GM19193 (cell line): Measurements from ENCODE around the gene SLC7A10.

ENCODE experiments used
- POLR2A ChIP-seq: IDR thresholded peaks from 4 replicates; pipeline ENCODE4 v1.6.1; 2011; ENCODE audit not compliant: insufficient read depth, insufficient read length; ENCODE audit errors: extremely low read depth

The SLC7A10 gene

DNA sequence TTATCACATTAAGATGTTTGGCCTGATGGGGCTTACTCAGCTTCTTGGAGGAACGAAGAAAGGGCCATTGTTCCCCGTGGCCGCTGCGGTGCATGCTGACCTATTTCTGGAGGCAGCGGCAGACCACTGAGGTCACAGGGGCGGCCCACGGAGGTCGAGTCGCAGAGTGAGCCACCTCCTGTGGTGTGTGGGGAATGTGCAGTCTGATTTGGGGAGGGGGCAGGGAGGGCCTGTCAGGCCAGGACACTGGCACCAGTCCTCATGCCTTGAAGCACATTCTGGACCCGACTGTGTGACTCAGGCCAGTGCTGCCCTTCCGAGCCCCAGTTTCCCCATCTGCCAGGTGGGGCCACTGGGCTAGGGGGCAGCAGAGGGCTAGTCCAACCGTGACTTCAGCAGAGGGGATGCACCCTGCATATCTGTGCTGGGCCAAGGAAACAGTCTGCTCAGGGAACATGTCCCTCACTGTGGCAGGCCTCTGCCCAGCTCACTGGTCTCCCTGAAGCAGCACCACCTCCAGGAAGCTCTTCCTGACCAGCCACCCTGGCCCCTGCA is 6.3 kb downstream of the SLC7A10 start:
- no peak for TF ChIP-seq POLR2A

DNA sequence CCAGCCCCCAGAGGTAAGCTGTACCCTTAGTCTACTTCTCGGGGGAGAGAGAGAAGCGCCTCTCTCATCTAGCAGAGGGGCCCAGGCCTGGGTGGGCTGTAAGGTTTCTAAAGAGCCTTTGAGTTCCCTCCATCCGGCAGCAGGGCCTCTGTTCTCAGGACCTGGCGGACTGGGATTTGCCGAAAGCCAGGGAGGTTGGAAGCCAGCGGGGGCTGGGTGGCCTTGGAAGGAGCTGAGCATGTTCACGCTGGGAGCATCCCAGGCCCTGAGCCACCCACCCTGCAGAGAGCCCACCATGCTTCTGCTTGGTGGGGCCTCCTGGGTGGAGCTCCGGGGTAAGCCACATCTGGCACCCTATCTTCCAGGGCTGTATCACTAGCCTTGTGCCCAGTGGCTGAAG is 7.8 kb downstream of the SLC7A10 start:
- no peak for TF ChIP-seq POLR2A

DNA sequence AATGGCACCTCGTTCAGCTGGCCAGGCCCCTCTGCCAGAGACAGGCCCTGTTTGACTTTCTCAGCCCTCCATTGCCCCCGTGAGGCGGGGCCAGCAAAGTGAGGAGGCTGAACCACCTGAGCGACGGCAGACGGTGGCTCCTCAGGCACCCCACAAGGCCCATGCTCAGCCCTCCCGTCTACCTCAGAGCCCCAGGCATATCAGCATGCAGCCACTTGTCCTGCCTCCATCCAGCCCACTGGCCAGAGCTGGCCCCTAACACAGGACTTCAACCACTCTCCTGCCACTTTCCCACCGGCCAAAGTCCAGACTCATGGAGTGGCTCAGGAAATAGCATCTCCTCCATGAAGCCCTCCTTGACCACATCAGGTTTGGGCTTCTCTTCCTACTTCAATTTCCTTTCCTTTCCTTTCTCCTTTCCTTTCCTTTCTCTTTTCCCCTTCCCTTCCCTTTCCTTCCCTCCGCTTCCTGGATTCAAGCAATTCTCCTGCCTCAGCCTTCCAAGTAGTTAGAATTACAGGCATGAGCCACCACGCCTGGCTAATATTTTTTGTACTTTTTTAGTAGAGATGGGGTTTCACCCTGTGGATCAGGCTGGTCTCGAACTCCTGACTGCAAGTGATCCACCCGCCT is 9.3 kb downstream of the SLC7A10 start:
- no peak for TF ChIP-seq POLR2A

DNA sequence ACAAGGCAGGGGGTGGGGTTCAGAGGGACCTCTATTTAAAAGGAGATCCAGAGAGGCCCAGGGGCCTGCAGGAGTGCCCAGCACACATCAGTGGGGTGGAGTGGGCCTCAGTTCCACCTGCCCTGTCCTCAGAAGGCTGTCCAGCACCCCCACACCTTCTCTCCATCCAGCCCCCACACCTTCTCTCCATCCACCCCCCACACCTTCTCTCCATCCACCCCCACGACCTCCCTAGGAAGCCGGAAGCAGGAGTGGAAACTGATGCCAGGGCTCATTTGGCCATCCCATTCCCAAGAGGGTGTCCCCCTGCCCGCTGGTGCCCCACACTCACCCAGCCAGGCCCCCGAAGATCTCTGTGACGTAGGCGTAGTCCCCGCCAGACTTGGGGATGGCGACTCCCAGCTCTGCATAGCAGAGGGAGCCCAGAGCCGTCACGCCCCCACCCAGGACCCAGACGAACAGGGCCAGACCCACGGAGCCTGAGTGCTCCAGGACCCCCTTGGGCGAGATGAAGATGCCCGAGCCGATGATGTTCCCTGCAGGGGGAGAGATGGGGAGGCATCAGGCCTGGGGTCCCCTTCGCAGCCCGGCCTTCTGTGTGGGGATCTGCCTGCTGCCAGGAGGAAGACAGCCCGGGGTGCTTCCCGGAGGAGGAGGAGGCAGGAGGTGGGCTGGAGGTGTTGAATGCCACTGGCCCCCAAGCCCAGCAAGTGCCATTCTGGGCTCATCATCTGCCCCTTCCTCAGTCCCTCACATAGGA is 10.0 kb downstream of the SLC7A10 start:
- TF ChIP-seq POLR2A, result no peak

DNA sequence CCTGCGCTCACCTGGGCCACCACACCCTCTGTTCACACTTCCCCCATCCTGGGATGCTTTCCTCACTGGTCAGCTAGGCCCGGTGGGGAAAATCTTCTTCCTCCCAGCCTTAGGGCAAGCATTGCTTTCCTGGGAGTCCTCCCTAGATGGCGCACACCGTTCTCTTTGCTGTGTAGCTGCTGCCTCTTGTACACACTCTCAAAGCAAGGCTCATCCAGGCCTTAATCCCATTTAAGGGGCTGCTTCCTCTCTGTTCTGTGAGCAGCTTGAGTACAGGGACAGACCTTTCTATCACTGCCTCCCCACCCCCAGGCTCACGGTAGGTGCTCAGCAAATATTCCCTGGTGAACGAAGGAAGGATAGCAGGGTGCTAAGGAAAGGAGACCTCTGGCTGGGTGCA is 11.1 kb downstream of the SLC7A10 start:
- TF ChIP-seq POLR2A, result no peak

DNA sequence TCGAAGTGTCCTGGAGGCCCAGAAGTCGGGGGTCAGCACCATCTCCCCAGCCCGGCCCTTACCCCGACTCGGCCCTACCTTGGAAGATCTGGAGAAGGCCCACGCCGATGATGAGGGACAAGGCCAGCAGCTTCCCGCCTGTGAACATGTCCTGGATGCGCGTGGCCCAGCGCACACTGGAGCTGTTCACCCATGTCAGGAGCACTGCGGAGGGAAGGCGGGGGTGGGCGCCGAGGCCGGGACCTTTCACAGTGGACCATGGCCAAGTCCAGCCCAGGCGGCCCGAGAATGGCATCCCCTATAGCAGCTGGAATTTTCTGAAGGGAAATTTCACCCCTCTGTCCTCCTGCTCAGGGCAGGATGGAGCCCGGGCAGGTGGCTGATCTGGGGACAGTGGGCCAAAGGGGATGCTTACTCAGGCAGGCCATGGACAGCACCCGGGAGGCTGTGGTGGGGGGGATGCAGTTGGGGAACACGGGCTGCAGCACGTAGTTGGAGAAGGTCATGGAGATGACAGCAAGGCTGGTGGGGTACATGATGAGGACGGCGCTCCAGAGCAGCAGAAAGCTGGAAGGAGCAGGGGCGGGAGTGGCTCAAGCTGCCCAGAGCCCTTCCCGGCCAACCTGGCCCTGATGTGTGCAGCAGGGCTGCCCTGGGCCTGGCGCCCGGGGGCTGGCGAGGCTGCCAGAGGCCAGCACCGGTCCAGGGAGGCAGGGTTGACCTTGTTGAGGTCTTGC is 13.0 kb downstream of the SLC7A10 start:
- TF ChIP-seq POLR2A, result no peak

DNA sequence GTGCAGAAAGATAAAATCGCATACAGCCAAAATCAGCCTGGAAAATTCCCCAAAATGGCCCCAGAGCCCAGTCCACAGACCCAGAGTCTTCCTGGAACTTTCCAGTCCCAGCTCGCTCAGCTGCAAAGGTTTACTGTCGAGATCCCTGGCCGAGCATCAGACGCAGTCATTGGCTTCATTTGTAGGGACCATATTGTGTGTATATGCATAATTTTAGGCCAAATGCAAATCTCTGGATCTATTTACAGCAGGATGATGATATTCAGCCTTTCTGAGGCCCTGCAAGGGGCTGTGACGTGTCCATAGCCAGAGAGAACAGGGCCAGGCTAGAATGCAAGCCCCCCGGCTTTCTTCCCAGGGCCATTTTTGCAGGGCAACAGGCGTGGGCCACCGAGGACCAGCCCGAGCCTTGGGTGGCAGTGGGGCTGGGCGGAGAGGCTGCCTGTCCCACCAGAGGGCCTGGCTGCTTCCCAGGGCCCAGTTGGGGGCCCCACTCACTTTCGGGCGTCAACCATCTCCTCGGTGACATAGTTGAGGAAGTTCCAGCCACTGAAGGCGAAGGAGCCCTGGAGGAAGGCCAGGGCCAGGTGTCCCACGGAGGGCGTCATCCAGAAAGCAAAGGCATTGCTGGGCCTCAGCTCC is 13.7 kb downstream of the SLC7A10 start:
- no peak for TF ChIP-seq POLR2A

DNA sequence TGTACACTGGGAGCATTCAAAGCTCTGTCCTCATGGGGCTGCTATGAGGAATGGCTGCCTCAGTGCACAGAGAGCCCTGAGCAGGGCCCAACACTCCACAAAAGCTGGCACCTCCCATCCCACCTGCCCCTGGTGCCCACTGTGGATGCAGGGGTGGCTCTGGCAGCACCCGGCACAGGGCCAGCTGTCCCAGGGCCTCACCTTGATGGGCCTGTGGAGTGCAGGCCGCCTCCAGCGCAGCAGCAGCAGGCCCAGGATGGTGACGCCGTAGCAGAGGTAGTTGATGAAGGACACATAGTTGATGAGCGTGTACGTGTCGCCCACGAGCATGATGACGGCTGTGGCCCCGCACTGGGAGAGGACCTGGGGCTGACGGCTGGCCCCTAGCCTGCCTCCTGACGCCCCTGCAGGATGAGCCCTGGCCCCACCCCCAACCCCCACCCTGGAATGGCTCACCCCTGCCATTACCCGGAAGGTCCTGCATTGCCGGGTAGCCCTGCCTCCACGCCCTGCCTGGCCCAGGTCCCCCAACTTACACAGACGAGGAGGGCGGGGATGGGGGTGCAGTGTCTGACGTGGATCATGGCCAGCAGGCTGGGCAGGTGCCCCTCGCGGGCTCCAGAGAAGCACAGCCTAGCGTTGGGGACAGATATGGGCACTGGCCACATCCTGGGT is 15.2 kb downstream of the SLC7A10 start:
- TF ChIP-seq POLR2A, result no peak

DNA sequence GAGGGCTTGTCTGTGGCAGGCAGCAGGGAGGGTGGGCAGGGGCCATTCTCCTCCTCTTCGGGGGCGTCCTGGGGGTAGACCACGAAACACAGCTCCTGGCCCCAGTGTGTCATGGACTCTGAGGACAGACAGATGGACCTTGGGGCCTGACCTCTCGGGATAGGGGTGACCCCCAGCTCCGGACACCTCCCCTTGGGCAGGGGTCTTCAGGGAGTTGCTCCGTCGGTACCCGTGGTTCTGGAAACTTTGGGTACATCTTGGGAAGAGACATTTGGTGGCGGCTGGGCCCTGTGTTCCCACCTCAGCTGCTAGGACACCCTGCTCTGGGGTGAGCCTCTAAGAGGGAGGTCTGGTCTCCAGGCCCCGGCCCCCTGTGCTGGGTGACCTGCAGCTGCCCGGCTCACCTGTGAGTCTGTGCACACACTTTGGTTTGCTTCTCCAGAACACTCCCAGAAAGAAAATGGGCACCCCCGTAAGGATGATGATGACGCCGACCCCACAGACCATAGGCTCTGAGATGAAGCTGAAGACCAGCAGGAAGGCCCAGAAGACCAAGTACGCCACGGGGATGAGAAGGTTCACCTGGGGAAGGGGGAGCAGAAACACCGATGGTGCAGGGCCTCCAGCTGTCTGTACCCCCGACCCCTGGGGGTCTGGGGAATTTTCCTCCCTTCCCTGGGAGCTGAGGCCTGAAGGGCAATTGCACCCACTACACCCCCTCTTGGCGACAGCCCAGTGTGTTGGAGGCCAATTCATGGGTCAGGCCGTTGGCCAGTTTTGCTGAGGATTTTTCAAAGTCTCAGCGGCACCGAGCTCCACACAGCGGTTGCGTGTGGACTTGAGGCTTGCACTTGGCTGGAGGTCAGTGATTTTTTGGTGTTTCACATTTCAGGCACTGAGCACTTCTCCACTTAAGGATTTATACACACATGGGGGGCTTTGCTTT is 16.5 kb downstream of the SLC7A10 start:
- no peak for TF ChIP-seq POLR2A

DNA sequence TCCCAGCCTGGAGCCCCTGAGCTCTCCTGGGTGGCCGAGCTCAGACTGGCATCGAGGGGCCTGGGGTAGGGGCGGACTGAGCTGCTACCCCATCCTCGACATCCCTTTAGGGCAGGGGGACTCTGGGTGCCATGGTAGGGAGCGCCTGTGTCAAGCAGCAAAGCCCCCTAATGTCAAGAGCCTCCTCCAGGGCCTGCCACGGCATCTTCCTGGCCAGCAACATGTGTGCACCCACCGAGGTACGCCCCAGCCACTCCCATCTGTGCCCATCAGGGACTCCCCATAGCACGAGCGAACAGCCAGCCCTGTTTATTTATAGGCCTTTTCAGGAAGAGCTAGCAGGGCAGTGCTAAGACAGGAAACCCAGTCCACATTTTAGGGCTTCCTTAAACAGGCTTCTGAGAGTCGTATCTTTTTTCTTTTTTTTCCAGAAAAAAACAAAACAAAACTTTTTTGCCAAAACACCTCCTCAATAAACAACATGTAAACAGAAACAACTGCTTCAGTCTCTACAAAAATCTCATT is 17.2 kb downstream of the SLC7A10 start:
- TF ChIP-seq POLR2A, result no peak

DNA sequence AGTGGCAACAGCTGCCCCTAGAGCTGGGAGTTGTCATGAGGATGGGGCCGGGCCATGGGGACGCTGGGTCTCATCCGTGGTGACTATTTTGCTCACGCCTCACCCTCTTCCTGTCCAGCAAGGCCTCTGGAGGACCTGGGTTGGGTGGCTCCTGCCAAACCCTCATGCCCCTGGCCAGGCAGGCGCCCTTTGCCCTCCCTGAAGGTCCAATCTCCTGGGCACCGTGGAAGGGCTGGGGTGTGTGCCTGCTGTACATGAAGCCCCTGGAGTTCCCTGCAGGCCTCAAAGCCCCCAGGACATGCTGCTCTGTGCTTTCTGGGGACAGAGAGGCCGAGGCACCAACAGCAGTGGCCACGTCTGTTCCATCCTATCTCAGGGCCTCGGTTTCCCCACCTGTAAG is 17.7 kb downstream of the SLC7A10 start:
- TF ChIP-seq POLR2A, result no peak

DNA sequence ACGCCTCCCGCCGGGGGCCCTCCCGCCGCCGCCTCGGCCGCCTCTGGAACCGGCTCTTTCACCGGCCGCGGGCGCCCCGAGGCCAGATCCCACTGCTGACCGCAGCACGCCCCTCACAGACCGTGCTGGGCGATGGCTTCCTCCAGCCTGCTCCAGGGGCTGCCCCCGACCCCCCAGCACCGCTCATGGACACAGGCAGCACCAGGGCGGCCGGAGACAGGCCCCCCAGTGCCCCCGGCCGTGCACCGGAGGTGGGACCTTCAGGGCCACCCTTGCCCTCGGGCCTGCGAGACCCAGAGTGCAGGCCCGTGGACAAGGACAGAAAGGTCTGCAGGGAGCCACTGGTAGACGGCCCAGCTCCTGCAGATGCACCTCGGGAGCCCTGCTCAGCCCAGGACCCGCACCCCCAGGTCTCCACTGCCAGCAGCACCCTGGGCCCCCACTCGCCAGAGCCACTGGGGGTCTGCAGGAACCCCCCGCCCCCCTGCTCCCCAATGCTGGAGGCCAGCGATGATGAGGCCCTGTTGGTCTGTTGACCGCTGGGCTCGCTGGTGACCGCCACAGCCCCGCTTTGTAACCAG is 18.5 kb downstream of the SLC7A10 start:
- no peak for TF ChIP-seq POLR2A

DNA sequence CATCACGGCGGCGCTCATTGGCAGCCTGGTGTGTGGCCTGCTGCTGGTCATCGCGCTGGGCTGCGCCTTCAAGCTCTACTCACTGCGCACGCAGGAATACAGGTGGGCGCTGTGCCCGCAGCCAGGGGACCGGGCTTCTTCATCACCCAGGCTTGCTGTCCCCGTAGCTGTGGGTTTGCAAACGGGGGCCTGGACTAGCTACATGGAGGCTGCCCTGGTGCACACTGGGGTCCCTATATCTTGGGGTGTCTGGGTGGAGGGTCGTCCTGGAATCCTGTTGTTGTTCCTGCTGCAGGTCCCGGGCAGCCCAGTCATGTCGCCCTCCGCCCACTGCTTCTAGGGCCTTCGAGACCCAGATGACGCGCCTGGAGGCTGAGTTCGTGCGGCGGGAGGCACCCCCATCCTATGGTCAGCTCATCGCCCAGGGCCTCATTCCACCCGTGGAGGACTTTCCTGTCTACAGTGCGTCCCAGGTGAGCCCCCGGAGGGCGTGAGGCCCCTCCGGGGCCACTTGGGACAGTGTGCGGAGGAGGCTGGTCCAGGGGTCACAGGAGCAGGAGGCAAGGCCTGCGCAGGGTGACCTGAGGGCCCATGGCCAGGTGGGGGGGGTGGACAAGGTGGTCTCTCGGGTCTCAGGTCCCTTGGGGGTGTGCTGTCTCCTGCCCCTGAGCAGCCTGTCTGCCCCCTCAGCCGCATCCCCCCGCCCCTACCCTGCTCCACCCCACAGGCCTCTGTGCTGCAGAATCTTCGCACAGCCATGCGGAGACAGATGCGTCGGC is 19.2 kb downstream of the SLC7A10 start:
- no peak for TF ChIP-seq POLR2A
